Brain microvascular endothelial cell (primary cell): ENCODE results near the gene TREML4.

Source experiments
- DNase-seq: peaks from one replicate; pipeline ENCODE4 v3.0.0-alpha.2; 2020
- H3K27ac ChIP-seq: fragments of 250-450 bp; sonication (Bioruptor Pico); 2 replicates; pipeline ENCODE4 v1.5.1; 2020; ENCODE audit warnings: mild to moderate bottlenecking, moderate library complexity
- H3K27me3 ChIP-seq: fragments of 250-450 bp; sonication (Bioruptor Pico); replicated peaks from 2 replicates; pipeline ENCODE4 v1.5.1; 2020; ENCODE audit warnings: mild to moderate bottlenecking
- H3K36me3 ChIP-seq: fragments of 250-450 bp; sonication (Bioruptor Pico); replicated peaks from 2 replicates; pipeline ENCODE4 v1.5.1; 2020; ENCODE audit warnings: mild to moderate bottlenecking
- H3K4me3 ChIP-seq: 2 replicates; pipeline ENCODE4 v1.5.1; 2011; ENCODE audit warnings: low read depth, mild to moderate bottlenecking, control low read depth, low read length, moderate library complexity
- CTCF ChIP-seq: IDR thresholded peaks from 2 replicates; pipeline ENCODE4 v1.5.1; 2011; ENCODE audit warnings: low read depth, mild to moderate bottlenecking, moderate library complexity, low read length, control low read depth, inconsistent platforms; ENCODE audit errors: missing control alignments
- in situ Hi-C: cut with HindIII; loops from 2 replicates; pipeline ENCODE4 v1.10.0; 2017; ENCODE audit warnings: low sequenced_read_pairs, low pct_ligation_motif_present

TREML4 gene

GRCh38 chr6:41252401-41253169 is 24.4 kb downstream of the TREML4 start:
- no peaks in the 10 kb centered on the region for H3K27me3 ChIP-seq
- DNase-seq, result no peak
- no peak for TF ChIP-seq CTCF
- H3K36me3 ChIP-seq, result no peaks in the 10 kb centered on the region
- in situ Hi-C loops, result no loop called here
- no peak overlapping the region for H3K4me3 ChIP-seq
- no peak overlapping the region for H3K27ac ChIP-seq

- H3K4me3 ChIP-seq, result no peak overlapping the region
- in situ Hi-C loops, result no loop called here
- no peak for DNase-seq
- TF ChIP-seq CTCF, result no peak
- H3K27ac ChIP-seq, result no peak overlapping the region
- H3K36me3 ChIP-seq, result no peaks in the 10 kb centered on the region
- H3K27me3 ChIP-seq, result no peaks in the 10 kb centered on the region
Measured at GRCh38 chr6:41255110-41255509, 27.0 kb downstream of the TREML4 start.

- Histone ChIP-seq H3K36me3 (no peaks in the 10 kb centered on the region), H3K27ac (no peak overlapping the region), H3K27me3 (no peaks in the 10 kb centered on the region), H3K4me3 (no peak overlapping the region)
- in situ Hi-C loops, result no loop called here
- DNase-seq, result no peak
- no peak for TF ChIP-seq CTCF
Measured at GRCh38 chr6:41255638-41256246, 27.6 kb downstream of the TREML4 start.

- Histone ChIP-seq H3K4me3 (no peak overlapping the region), H3K36me3 (no peaks in the 10 kb centered on the region), H3K27ac (no peak overlapping the region), H3K27me3 (no peaks in the 10 kb centered on the region)
- in situ Hi-C loops, result no loop called here
- no peak for DNase-seq
- TF ChIP-seq CTCF, result no peak
Measured at GRCh38 chr6:41256383-41256782, 28.2 kb downstream of the TREML4 start.

- Histone ChIP-seq H3K27ac (no peak overlapping the region), H3K27me3 (no peaks in the 10 kb centered on the region), H3K4me3 (no peak overlapping the region), H3K36me3 (no peaks in the 10 kb centered on the region)
- DNase-seq, result peak; percentile 62
- TF ChIP-seq CTCF, result no peak
- in situ Hi-C loops, result no loop called here
Measured at GRCh38 chr6:41257369-41258195, 29.4 kb downstream of the TREML4 start.
